Activated CD8-positive, alpha-beta memory T cell treated with anti-CD3 and anti-CD28 coated beads, Interleukin-2, amount 50 U/mL, for 1 hour (primary cell): ENCODE data around the gene ANOS1.
"Not testable (repeated sequence)": the region's sequence is repeated elsewhere in the genome, so short reads cannot be mapped to it uniquely, and the experiment has no call there.

Experiments
- DNase-seq: peaks from one replicate; pipeline ENCODE4 v3.0.0-alpha.2; 2020; ENCODE audit errors: extremely low read depth

The ANOS1 gene

GRCh38 chrX:8731559-8732395 is at the start of gene ANOS1:
Gene ANOS1 (minus strand): TSS chrX:8732137. CDS start chrX:8732036, 101 bp downstream.
- DNase-seq, result no peak

GRCh38 chrX:8773117-8773516 is 41.2 kb upstream of the ANOS1 start:
- DNase-seq, result no peak

- no peak for DNase-seq
Observed at GRCh38 chrX:8760021-8760420, 28.1 kb upstream of the ANOS1 start.

- not testable (repeated sequence) for DNase-seq
Observed at GRCh38 chrX:8758706-8759105, 26.8 kb upstream of the ANOS1 start.

- DNase-seq, result not testable (repeated sequence)
Observed at GRCh38 chrX:8757609-8758389, 25.9 kb upstream of the ANOS1 start.

- no peak for DNase-seq
Observed at GRCh38 chrX:8755813-8756212, 23.9 kb upstream of the ANOS1 start.

- no peak for DNase-seq
Observed at GRCh38 chrX:8755116-8755515, 23.2 kb upstream of the ANOS1 start.

GRCh38 chrX:8749697-8750096 is 17.8 kb upstream of the ANOS1 start:
- DNase-seq, result no peak

GRCh38 chrX:8748855-8749254 is 16.9 kb upstream of the ANOS1 start:
- no peak for DNase-seq

- DNase-seq, result peak; percentile 9
Observed at GRCh38 chrX:8743126-8743732, 11.3 kb upstream of the ANOS1 start.

GRCh38 chrX:8741981-8742380 is 10.0 kb upstream of the ANOS1 start:
- no peak for DNase-seq

- DNase-seq, result no peak
Observed at GRCh38 chrX:8738588-8739189, 6.8 kb upstream of the ANOS1 start.

- DNase-seq, result no peak
Observed at GRCh38 chrX:8737883-8738282, 5.9 kb upstream of the ANOS1 start.

- DNase-seq, result no peak
Observed at GRCh38 chrX:8730812-8731558, 952 bp downstream of the ANOS1 start.

GRCh38 chrX:8729811-8730210 is 2.1 kb downstream of the ANOS1 start:
- DNase-seq, result no peak

- no peak for DNase-seq
Observed at GRCh38 chrX:8728932-8729535, 2.9 kb downstream of the ANOS1 start.

GRCh38 chrX:8726031-8726652 is 5.8 kb downstream of the ANOS1 start:
- no peak for DNase-seq

- no peak for DNase-seq
Observed at GRCh38 chrX:8724300-8724699, 7.6 kb downstream of the ANOS1 start.

- no peak for DNase-seq
Observed at GRCh38 chrX:8721536-8721935, 10.4 kb downstream of the ANOS1 start.

- no peak for DNase-seq
Observed at GRCh38 chrX:8720136-8720535, 11.8 kb downstream of the ANOS1 start.

- no peak for DNase-seq
Observed at GRCh38 chrX:8717354-8717753, 14.6 kb downstream of the ANOS1 start.
